HG03521 (cell line): ENCODE results near the gene GDPD4.

ENCODE experiments used
- ATAC-seq: cut with Tn5 transposase; IDR thresholded peaks from one replicate; pipeline ENCODE4 v1.9.1; 2021; ENCODE audit warnings: mild to moderate bottlenecking, moderate library complexity; ENCODE audit not compliant: unreplicated experiment

Gene GDPD4

DNA sequence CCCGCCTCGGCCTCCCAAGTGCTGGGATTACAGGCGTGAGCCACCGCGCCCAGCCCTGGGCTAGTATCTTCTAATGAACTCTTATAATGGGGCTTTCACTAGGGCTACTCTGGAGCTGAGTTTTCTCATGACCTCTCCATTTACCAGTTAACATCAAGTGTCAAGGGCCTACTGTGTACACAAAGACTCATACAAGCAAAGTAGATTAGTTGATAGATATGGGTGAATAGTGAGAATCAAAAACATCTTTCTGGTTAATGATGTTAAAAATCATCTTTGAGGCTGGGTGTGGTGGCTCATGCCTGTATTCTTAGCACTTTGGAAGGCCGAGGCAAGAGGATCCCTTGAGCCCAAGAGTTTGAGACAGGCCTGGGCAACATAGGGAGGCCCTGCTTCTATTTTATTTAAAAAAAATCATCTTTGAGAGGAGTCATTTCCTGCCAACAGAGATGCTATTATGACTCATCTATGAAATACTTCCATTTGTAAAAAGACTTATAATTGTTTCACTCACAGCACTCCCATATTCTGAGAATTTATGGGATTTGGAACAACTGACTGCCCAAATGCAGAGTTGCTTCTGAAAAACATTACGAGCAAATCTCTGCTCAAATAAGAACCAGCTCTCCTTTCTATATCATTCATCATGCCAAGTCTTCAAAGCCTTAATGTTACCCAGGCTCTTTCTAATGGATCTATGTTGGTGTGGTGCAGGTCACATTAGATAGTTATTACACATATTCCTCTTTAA, 57.0 kb downstream of the GDPD4 start:
- ATAC-seq: no peak

DNA sequence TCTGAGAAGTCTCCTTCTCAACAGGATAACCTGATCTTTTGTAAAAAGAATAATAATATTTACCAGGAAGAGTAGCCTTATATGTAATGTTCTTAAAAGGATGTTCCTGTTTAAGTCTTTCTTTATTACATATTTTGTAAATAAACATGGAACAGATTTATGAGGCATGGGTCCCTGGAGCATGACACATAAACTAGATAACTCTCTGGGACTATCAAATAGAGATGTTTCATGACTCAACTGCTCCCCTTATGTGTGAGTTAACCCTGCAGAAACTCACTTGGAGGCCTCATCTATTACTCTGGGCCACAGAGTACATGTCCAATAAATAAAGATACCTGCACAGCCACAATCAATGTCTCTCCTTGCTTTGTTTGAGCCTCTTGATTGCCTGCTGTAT, 64.6 kb downstream of the GDPD4 start:
- ATAC-seq: no peak

DNA sequence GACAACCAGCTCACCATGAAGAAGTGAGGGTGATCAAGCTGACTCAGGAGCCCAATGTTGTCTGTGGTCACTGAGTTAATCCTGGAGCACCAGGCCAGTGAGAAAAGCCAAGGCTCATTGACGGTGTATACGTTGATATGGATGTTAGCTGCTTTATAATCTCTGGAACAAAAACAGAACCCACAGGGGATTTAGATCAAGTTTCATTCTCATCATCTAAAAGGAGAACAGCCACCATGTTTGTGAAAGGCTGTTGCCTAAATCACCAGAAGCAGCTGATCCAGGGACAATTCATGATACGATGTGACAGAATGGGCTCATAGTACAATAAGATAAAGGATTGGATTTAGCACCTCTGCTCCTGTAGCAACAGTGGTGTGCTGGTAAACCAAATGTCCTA, 68.5 kb downstream of the GDPD4 start:
- ATAC-seq: no peak

DNA sequence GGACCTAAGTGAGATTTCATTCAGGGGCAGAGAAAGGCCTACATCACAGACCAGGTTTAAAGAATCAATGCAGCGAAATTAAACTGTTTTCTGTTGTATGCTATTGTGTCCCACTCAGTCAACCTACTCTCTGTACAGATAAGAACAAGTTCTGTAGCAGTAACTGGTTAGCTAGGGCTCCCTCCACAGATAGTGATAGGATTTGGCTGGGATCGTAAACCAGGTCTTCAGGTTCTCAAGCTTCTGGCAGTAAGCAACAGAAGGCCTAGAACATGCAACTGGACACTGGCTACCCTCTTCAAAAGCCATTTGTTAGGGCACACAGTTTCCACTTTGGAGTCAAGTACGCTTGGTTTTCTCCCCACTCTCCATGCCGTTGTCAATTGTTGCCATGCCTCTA, 69.2 kb downstream of the GDPD4 start:
- ATAC-seq: no peak

DNA sequence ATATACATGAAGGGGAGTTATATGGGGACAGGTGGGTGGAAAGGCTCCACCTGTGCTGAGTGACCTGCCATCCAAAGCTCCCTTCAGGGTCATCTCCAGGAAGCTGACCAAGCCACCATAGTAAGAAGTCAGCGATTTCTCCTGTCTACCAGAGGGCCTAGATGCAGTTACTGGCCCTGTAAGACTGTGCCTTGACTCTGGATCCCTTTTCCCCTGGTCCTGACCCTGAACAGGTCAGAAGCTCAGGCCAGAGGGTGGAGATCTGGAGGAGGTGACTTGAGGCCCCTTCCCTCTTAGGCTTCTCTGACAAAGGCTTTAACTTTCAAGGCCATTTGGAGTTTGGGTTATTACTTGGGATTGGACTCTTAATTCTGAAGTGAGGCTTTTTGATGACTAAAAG, 69.7 kb downstream of the GDPD4 start:
- no peak for ATAC-seq

DNA sequence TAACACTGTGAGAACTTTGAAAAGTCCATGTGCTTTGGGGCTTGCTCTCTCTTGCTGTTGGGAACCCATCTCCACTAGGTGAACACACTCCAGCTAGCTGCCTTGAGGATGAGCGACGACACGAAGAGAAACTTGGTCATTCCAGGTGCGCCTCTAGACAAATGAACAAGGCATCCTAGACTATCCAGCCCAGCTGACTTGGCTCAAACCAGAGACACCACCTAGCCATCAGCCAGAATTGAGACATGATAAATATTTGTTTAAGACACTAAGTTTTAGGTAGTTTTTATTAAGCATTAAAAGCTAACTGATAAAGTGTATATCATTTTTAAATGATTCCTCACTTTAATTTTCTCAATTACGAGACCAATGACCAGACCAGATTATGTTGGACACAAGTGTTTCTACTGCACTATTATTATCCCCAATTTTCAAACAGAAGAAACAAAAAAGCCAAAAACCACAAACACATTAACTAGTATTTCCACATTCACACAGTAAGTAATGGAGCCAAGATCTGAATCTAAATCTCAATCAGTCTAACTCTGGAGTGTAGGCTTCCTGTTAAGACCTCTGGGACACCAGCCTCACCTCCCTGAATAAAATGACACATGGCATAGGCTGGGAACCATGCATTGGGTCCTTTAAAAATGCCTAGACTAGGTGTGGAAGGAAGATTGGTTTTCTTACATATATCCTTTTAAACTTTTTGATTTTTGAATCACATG, 70.4 kb downstream of the GDPD4 start:
- no peak for ATAC-seq

DNA sequence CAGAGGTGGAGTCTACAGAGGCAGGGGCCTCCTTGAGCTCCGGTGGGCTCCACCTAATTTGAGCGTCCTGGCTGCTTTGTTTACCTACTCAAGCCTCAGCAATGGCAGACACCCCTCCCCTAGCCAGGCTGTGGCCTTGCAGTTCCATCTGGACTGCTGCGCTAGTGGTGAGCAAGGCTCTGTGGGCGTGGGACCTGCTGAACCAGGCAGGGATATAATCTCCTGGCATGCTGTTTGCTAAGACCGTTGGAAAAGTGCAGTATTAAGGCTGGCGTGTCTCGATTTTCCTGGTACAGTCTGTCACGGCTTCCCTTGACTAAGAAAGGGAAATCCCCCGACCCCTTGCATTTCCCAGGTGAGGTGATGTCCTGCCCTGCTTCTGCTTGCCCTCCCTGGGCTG, 77.7 kb downstream of the GDPD4 start:
- ATAC-seq: no peak

DNA sequence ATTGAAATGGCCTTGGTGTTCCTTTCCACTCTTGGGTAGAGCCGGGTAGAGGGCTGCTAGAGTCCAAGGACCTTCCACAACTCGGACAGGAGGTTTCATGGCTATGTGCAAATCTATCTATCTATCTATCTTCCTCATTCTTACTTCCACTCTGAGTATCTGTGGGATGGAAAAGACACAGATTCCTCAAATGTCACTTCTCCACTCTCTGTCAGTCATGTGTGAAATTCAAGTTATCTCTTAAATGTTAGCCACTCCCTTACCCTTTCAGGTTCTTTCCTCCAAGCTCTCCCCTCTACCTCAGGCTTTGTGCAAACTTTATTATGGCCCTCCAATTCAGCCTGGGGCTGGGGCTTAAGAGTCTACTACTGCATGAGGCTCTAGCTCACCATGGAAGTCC, 84.3 kb downstream of the GDPD4 start:
- no peak for ATAC-seq

DNA sequence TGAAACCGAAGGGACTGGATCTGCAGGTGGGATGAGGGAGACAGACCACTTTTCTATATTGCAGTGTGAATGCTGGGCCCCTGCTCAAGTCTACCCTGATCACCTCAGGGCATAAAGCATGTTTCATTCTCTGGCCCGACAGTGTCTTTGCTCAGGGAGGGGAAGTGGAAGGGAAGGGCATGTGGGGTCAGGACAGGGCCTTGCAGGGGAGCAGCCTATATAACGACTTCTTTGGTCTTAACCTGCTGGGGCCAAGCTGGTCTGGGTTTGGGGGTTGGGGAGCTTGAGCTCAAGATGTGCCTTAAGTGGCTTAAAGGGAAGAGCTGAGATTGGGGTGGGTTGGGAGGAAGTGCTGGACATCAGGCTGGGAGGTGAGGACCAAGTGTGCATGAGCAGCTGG, 86.4 kb downstream of the GDPD4 start:
- ATAC-seq: no peak

DNA sequence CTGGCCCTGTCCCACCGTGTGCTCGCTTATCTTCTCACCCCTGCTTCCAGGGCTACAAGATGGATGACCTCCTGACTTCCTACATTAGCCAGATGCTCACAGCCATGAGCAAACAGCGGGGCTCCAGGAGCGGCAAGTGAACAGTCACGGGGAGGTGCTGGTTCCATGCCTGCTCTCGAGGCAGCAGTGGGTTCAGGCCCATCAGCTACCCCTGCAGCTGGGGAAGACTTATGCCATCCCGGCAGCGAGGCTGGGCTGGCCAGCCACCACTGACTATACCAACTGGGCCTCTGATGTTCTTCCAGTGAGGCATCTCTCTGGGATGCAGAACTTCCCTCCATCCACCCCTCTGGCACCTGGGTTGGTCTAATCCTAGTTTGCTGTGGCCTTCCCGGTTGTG, 86.9 kb downstream of the GDPD4 start:
- ATAC-seq: no peak

DNA sequence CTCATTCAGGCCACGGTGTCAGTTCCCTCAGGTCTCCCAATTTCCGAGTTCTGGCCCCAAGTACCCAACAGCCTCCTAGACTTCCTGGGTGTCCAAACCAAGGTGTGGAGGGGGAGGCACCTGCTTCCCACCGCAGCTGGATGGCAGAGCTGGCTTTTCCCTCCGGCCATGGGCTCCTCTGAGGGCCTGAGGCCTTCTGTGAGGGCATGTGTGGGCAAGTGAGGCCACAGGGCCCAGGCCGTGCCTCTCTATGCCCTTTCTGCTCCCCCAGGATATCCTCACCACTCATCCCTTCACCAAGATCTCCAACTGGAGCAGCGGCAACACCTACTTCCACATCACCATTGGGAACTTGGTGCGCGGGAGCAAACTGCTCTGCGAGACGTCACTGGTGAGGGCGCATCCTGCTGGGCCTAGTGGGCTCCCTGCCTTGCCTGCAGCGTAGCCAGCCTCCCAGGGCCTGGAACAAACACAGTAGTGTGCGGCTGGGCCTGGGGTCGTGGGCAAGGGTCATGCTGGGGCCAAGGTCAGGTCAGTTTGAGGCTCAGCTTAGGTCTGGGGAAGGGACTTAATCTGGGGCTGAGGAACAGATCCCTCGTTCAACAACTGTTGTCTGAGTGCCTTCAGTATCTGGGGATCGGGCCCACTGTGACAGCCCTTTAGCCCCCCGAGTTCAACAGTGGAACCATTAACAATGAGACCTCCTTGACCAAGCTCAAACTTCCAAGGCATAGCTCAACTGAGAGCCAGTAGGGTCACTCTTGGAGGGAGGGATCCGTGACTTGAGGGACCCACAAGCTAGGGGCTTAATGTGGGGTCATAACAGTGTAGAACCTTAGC, 87.7 kb downstream of the GDPD4 start:
- ATAC-seq: no peak

DNA sequence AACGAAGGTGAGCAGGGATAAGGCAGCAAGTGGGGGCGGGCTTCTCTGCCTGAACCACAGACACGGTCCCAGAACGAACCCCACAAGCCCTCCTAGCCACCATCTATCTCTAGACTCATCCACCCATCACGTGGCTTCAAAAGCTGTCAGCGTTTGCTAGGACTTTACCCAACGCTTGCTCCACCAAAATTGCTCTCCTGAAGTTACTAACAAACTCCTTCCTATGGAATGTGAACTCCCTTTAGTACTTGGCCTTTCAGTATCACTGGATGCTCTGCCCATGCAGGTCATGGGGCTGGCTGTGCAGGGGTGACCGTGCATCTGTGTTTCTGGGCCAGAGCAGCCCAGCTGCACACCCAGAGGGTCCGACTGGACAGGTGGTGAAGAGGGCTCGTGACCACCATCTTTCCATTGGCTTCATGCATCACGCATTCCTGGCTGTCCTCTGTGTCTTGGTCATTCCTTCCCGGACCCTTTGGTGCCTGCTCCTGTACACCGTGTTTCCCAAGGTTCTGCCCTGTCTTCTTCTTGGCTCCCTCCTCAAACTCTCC, 88.4 kb downstream of the GDPD4 start:
- no peak for ATAC-seq

DNA sequence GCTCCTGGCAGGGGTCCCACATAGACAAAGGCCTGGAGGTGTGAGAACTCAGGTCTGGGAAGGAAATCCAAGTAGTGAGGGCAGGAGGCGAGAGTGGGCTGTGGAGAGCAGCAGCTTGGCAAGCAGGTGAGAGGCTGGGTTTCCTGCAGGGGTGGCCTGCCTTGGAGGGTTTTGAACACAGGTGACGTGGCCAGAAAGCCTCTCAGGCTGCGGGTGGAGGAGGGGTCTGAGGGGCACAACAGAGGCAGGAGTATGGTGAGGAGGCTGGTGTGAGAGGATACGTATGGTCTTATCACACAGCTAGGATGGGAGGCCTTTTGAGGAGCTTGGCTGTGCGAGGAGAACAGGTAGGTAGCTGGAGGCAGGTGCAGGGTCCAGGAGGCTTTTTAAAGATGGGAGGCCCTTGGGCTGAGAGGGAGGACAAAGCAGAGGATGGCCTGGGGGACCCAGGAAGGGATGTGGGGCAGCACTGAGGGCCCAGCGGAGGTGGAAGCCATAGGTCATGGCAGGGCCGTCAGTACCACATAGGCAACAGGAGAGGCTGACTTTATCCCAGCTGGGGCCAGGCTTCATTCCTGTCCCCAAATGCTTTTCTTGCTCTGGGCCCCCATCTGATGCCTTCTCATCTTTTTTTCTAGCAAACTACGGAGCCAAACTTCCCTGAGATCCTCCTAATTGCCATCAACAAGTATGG, 89.0 kb downstream of the GDPD4 start:
- no peak for ATAC-seq

DNA sequence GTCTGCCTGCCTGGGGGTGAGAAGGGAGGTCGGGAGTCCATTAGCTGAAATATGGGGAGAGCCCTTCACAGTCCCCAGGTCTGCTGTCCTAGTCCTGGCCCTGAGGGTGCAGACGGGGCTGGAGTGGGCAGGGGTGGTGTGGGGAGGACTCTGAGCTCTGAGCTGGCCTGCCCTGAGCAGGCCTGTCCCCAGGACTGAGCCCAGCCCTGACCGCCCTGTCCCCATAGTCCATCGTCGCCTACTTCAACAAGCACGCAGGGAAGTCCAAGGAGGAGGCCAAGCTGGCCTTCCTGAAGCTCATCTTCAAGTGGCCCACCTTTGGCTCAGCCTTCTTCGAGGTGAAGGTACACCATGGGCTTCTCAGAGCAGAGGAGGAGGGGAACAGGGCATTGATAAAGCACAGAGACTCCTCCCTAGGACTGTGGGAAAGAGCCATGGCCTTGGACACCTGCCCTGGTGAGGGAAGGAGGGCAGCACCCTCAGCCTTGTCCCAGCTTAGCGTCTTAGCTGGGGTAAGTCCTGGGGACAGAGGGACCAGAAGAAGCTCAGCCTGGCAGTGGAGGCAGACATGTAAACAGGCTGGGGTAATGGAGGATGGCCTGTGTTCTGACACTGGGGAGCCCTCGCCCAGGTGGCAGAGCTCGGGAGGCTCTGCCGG, 89.8 kb downstream of the GDPD4 start:
- no peak for ATAC-seq

DNA sequence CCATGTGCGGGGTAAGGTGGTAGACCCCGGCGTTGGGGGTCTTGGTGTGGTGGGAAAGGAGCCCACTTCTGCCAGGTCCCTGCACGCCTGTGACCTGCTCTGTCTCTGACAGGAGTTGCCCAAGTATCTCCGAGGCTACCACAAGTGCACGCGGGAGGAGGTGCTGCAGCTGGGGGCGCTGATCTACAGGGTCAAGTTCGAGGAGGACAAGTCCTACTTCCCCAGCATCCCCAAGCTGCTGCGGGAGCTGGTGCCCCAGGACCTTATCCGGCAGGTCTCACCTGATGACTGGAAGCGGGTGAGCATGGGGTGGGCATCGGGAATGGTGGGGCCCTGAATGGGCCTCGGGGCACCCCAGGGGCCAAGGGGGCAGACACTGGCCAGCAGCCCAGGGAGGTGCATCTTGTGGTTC, 90.4 kb downstream of the GDPD4 start:
- no peak for ATAC-seq

DNA sequence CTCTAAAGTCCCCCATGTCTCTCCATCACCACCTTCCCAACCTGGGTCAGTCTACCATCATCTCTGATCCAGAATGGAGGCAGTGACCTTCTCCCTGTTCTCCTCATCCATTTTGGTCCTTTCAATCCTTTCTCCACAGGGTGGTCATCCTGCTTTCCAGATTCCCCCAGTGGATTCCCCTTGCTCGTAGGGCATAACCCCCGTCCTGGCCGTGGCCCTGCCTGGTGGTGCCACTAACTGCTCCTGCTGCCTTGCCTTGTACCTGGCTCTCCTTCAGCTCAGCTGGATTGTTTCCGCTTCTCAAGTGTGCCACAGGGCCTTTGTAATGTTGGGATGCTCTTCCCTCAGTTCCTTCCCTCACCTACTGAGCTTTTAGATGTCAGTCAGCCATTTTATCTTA, 91.8 kb downstream of the GDPD4 start:
- no peak for ATAC-seq

DNA sequence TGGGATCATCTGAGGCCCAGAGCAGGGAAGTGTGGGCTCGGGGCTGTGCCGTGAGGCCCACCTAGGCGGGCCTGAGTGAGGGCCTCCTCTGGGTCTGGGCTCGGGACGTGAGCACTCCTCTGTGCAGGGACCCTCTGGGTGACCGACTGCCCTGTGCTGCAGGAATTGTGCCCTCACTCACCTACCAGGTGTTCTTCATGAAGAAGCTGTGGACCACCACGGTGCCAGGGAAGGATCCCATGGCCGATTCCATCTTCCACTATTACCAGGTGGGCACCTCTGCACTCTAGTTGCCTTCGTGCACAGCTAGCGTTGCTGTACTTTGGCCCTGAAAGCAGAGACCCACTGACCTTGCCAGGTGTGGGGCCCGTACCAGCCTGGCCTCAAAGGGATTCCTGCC, 93.0 kb downstream of the GDPD4 start:
- ATAC-seq: no peak

DNA sequence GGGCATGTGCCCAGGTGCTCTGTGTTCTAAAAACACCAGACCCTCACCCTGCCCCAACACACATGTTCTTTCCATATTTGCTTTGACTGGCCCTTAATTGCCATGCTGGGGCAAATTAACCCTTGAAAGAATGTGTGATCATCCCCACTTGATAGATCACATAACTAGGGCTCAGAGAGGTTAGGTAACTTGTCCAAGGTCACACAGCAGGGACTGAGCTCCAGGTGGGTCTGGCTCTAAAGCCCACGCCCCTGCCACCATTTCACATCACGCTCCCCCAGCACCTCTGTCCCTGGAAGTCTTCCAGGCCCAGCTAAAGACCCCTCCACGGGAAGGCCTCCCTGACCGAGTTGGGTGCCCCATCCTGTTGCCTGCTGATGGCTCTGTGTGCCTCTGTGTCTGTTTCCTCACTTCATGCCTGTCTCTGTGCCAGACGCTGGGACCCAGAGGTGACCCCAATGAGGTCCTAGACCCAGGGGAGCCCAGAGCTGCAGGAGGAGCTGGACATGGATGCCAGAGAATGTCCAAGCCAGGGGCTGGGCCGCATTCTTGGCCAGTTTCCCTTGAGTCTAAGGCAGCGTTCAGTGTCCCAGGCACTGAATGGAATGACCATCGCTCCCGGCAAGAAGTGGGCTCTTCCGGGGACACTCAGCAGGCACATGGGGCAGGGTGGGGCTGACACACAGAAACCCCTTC, 93.7 kb downstream of the GDPD4 start:
- no peak for ATAC-seq

DNA sequence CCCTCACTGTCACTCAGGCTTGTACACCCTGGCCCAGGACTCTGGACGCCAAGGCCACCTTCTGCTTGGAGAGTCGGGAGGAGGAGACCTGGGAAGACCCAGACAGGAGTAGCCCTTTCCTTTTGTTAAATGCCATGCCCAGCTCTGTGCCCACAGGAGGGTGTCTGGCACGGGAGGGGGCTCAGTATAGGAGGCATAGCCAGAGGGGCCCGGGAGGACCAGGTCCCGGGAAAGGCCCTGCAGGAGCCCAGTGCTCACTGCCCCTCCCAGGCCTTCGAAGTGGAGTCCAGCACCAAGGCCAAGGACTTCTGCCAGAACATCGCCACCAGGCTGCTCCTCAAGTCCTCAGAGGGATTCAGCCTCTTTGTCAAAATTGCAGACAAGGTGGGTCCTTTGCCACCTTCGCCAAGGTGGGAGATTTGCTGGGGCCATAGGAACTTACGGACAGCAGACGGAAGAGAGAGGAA, 94.4 kb downstream of the GDPD4 start:
- ATAC-seq: no peak
